ENCODE data around the gene CAB39L.

Gene CAB39L

DNA sequence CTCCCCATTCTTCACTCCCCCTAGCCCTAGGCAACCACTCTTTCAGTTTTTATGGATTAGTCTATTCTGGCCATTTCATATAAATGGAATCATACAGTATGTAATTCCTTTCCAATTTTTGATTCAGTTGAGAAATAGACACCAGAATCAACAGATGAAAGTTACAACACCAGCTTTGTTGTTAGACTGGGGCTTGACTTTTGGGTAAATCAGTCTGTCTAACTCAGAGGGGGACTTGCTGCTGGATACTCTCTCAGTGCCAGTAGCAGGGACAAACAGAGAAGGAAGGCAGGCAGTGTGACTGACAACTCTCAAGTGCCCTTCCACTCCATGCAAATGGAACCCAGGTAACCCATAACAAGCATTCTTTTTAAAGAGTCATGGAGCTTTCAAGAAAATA lies 155.4 kb downstream of the CAB39L start:
- DNase-seq (ENCODE audit: low spot score): no peak

DNA sequence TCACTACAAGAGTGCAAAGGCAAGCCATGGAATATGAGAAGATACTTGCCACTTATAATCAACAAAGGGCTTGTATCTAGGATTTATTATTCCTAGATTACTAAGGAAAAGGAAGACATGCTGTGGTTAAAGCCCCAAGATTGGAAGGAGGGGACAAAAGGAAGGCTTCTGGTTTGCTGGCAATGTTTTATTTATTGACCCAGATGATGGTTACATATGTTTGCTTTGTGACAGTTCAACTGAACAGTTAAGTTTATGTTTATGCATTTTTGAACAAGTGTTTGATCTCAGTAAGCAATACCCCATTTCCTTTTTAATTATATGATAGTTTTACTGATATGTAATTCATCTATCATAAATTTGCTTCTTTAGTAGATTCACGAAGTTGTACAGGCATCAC lies 155.9 kb downstream of the CAB39L start:
- no peak for DNase-seq (ENCODE audit: low spot score)

DNA sequence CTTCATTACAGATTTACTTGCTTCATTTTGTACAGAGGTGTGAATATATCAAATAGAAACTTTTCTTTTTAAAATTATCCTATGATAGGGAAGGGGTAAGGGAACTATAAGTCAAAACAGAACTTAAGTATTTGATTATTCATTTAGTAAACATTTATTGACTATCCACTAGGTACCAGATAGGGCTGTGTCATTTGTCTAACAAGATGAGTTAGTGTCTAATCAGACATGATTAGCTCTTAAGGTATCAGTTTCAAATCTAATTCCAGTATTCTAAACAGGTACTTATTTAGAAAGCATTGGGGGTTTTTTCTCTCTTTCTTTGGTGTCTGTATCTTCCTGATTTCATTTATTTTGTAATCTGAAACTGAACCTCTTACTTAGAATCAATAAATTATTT lies 164.0 kb downstream of the CAB39L start:
- DNase-seq (ENCODE audit: low spot score): no peak

DNA sequence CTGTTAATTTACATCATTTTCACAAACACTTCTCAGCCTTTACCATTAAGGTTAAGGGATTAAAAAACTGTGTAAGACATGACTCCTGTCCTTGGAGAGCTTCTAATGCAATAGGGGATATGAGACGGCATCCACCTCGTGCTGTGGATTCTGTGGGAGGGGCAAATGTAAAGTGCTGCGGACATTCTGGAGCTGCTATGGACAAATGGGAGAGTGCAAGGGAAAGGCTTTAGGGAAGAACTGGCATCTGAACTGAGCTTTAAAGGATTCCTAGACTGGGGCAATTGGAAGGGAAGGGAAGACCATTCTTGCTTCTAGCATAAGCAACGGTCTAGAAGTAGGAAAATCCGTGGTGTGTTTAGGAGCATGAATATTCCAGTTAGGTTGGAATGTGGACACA lies 164.8 kb downstream of the CAB39L start:
- no peak for DNase-seq (ENCODE audit: low spot score)

DNA sequence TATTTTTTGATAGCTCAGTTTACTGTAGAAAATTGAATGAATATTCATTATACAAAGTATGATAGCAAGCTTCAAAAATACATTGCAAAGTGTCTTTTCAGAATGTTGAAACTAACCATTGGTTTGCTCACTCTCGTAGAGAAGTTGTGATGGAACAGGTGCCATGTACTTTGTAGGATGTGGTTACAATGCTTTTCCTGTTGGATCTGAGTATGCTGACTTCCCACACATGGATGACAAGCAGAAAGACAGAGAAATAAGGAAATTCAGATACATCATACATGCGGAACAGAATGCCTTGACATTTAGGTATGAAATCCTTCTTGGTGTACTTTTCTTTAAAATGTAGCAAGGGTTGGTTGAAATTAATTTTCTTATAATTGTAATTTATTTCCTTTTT lies 165.7 kb downstream of the CAB39L start:
- DNase-seq (ENCODE audit: low spot score): no peak

DNA sequence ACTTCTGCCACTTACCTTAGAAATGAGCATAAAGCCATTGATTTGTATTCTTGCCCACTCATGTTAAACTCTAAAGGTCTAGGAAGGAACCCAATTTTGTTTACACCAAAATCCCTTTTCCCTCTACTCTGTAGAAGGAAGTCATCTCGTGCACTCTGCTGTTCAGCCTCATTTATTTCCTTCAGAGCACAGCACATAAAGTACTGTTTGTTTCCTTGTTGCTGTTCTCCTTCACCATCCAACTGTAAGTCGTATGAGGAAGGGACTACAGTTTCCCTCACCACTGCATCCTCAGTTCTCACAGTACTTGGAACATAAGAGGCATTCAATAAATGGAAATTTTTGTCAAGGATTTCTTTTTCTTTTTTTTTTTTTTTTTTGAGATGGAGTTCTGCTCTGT lies 171.6 kb downstream of the CAB39L start:
- DNase-seq (ENCODE audit: low spot score): no peak

DNA sequence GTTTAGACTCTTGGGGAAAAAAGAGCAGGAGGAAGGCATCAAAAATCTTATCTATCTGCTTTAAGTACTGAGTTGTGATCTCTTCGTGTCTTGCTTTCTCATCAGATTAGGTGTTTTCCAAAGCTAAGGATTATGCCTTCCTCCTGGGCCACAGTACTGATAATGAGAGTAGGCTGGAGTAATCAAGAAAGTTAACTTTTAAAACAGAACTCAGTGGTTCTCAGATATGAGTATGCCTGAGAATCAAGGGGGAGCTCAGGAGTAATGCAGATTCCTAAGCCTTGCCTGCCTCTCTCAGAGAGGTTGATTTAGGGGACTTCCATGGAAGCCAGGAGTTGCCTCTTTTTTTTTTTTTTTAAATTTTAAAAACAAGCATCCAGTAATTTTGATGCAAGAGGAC lies 172.6 kb downstream of the CAB39L start:
- no peak for DNase-seq (ENCODE audit: low spot score)

DNA sequence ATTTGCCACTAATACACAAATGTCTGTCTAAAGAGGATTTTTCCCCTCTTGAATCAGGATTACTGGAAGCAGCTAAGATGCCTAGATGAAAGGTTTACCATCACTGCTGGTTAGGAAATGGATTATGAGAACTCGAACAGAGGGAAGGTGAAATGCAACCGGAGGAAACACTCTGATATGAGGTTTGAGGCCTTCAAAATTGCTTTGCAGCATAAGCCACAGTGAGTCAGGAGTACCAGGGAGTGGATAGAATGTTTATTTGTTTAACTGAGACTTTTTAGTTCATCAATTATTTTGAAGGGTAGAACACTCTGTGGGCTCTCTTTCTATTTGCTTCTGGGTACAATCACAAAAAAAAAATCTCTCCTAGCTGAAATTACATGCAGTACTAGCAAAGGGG lies 178.0 kb downstream of the CAB39L start:
- DNase-seq (ENCODE audit: low spot score): no peak

DNA sequence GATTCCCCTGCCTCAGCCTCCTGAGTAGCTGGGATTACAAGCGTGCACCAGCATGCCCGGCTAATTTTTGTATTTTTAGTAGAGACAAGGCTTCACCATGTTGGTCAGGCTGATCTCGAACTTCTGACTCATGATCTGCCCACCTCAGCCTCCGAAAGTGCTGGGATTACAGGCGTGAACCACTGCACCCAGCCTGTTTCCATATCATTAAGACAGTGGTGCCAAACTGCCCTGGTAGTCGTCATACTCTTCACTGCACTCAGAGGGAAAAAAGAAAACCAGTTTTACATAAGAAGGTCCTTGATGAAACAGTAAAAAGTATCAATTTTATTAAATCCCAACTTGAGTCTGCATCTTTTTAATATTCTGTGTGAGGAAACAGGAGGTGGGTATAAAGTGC lies 181.2 kb downstream of the CAB39L start:
- no peak for DNase-seq (ENCODE audit: low spot score)

DNA sequence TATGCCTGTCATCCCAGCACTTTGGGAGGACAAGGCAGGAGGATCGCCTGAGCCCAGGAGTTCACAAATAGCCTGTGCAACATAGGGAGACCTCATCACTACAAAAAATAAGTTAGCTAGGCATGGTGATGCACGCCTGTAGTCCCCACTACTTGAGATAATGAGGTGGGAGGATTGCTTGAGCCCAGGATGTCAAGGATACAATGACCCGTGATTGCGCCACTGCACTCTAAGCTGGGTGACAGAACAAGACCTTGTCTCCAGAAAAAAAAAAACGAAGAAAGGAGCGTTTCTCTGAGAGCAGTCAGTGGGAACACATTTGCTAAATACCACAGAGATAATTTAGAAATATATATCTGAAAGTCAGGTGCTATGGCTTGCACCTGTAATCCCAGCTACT lies 184.3 kb downstream of the CAB39L start:
- no peak for DNase-seq (ENCODE audit: low spot score)

All from SK-N-DZ (cell line).